ENCODE measurements around the gene ANAPC4.

DNA sequence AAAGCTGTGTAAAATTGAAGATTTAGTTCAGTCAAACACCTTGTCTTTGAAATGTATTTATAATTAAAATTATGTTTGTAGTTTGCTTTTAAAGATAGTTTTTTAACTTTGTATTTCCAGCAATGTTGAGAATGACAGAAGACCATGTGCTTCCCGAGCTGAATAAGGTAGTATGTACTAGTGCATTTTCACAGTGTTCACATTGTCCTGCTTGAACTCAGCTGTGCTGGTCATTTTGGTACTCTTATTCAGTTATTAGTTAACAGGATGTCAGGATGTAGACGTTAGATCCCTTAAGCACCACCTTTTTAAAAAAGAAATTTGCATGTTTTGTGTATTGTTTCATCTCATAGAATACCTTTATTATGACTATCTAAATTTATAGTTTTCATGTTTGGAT lies 28.4 kb downstream of the ANAPC4 start:
- TF ChIP-seq, protein P1, sequence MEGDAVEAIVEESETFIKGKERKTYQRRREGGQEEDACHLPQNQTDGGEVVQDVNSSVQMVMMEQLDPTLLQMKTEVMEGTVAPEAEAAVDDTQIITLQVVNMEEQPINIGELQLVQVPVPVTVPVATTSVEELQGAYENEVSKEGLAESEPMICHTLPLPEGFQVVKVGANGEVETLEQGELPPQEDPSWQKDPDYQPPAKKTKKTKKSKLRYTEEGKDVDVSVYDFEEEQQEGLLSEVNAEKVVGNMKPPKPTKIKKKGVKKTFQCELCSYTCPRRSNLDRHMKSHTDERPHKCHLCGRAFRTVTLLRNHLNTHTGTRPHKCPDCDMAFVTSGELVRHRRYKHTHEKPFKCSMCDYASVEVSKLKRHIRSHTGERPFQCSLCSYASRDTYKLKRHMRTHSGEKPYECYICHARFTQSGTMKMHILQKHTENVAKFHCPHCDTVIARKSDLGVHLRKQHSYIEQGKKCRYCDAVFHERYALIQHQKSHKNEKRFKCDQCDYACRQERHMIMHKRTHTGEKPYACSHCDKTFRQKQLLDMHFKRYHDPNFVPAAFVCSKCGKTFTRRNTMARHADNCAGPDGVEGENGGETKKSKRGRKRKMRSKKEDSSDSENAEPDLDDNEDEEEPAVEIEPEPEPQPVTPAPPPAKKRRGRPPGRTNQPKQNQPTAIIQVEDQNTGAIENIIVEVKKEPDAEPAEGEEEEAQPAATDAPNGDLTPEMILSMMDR (IDR thresholded peaks at IDR 0.05; ENCODE audit: low read depth, low read length, poor library complexity, severe bottlenecking), result no peak
- TF ChIP-seq EZH2phosphoT487 (IDR thresholded peaks at IDR 0.05; ENCODE audit: borderline replicate concordance, low read length), result no peak

All from DOHH2 (cell line).